ENCODE results near the gene RBP3.
"Not testable (repeated sequence)": the region's sequence is repeated elsewhere in the genome, so short reads cannot be mapped to it uniquely, and the experiment has no call there.

RBP3 gene

GRCh38 chr10:47376522-47377220 lies 28.5 kb downstream of the RBP3 start:
- no peak for FAIRE-seq

GRCh38 chr10:47378183-47378510 lies 30.0 kb downstream of the RBP3 start:
- no peak for FAIRE-seq

- FAIRE-seq, result no peak
These were observed 30.7 kb downstream of the RBP3 start for GRCh38 chr10:47378606-47379444.

GRCh38 chr10:47379445-47379785 lies 31.3 kb downstream of the RBP3 start:
- FAIRE-seq, result no peak

GRCh38 chr10:47379901-47380300 lies 31.7 kb downstream of the RBP3 start:
- FAIRE-seq, result no peak

- FAIRE-seq, result no peak
These were observed 32.4 kb downstream of the RBP3 start for GRCh38 chr10:47380341-47381102.

GRCh38 chr10:47381103-47381395 lies 32.9 kb downstream of the RBP3 start:
- no peak for FAIRE-seq

GRCh38 chr10:47381427-47382379 lies 33.5 kb downstream of the RBP3 start:
- no peak for FAIRE-seq

DNA sequence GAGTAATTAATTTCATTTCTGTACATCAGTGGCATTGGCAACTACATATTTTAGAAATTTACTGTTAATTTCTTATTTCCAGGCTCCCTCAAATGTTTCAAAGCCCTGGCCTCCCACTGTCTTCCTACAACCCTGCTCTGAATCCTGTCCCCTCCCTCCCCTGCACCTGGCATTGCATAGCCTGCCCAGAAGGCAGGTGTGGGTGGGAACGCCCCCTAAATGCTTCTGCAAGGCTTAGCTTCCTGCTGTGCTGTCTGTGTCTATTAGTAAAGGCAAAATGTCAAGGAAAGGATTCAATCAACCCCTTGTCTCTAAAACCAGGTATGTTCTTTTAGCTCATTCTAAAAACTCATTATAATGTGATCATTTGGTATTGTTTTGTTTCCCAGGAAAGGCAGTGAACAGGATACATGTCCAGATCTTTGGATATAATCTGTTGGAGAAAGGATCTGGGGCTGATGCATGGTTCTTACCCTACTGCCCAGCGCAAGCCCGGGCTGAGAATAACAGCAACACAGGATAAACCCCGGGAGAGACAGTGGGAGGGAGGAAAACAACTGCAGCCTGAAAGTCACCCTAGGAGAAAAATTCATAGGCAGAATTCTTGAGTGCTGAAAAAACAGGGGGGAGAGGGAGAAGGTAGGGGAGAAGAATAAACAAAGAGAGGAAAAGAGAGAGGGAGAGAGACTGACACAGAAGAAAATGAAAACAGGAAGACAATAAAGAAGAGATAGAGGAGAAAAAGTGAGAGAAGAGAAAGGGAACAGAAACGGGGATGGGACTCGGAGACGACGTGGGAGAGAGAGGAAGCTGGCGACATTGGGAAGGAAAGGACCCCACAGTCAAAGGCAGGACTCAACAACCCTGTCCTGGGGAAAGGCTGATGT lies 35.3 kb downstream of the RBP3 start:
- no peak for FAIRE-seq

DNA sequence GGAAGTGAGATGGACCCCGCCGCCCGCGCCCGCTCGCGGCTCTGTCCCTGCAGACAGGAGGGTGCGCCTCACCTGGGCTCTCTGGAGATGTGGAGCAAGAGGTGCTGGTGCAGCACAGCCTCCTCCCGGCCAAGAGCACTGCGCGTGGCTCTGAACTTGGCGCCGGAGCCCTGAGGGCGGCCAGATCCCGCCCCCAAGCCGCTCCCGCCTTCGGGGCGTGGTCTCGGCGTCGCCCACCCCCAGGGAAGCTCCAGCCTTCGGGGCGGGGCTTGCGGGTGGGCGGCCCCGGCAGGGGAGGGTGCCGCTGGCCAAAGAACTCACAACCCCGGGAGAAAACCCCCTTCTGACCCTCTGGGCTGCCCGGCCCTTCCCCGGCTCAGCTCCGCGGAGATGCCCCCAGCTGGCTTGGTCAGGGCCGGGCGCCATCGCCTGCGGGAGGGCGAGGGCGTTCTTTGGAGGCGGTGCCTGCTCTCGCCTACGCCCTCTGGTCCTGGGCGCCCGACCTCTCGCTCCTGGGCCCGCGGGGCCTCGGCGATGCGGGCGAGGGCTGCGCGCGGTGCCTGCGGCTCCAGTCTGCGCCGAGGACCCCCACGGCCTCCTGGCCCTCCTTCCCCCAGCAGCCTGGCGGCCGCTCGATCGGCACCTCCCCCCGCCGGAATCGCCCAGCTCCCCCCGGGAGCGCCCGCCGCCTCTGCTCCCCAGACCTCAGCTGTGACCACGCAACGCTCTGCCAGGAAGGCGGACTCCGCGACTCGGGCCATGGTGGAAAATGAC lies 36.2 kb downstream of the RBP3 start, which contains the start of gene ZNF488:
Gene ZNF488, minus strand, starts transcription at position 146 of the 774 bp plus-strand sequence. CDS start 15,464 bp downstream, outside the sequence.
- FAIRE-seq, result no peak

- FAIRE-seq, result not testable (repeated sequence)
These were observed 37.9 kb downstream of the RBP3 start for GRCh38 chr10:47386104-47386503.

- FAIRE-seq, result no peak
These were observed 40.7 kb downstream of the RBP3 start for GRCh38 chr10:47388879-47389278.

DNA sequence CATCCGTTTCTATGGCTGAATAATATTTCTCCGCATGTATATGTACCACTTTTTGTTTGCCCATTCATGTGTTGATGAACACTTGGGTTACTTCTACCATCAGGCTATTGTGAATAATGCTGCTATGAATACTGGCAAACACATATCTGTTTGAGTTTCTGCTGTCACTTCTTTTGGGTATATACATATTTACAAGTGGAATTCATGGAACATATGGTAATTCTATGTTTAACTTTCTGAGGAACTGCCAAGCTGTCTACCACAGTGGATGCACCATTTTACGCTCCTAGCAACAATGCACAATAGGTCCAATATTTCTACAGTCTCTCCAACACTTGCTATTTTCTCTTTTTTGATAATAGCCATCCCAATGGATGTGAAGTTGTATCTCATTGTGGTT lies 41.5 kb downstream of the RBP3 start:
- no peak for FAIRE-seq

DNA sequence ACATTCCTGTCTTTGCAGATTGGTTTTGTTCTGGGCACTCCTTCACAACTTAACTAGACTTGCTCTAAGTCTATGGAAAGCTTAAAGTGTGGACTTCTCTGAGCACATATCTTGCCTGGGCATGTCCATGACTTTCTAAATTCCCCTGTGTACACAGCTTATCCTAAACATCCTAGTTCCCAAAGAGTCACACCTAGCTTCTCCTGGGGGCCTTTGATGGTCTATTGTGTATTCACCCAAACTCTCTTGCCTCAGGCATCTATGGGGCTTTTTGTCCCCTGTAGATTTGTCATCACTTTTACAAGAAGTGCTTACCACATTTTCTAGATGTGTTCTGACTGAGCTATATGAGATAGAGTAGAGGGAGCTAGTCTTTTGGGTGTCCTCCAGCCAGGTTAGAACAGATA lies 48.2 kb downstream of the RBP3 start:
- no peak for FAIRE-seq

- no peak for FAIRE-seq
These were observed 49.1 kb downstream of the RBP3 start for GRCh38 chr10:47397256-47397655.

DNA sequence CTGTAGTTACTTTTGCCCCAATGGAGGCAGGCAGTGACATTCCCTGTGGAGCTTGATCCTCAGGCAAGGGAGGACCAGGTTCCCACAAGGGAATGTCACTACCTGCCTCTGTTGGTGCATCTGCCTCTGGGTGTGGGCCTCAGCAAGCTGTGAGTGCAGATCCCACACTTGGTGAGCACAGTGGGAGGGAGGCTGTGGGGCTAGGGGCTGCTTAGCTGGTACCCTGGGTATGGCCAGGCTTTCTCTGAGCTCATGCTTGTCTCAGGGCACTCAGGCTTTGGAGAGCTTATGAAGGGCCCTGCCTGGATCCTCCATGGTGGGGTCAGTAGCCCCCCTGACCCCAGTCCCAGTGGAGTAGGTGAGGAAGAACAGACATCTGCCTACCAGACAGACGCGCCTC lies 52.1 kb downstream of the RBP3 start:
- no peak for FAIRE-seq

DNA sequence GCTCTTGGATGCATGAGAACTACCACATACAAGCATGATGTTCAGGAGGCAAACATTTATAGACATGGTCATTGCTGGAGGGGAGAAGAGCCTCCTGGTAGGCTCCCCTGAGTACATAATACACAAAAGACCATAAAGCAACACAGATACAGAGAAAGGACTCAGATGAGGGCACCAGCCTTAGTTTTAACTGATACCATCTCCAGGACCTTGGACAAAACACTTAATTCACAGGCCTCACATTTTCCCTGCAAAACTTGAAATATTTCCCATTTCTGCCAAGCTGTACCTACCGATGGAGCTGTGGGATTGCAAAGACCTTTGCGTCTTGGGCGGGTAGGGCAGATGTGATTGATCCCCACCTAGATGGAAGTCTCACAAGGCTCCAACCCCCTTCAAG lies 52.6 kb downstream of the RBP3 start:
- FAIRE-seq, result no peak

- FAIRE-seq, result no peak
These were observed 53.0 kb downstream of the RBP3 start for GRCh38 chr10:47401210-47401609.

DNA sequence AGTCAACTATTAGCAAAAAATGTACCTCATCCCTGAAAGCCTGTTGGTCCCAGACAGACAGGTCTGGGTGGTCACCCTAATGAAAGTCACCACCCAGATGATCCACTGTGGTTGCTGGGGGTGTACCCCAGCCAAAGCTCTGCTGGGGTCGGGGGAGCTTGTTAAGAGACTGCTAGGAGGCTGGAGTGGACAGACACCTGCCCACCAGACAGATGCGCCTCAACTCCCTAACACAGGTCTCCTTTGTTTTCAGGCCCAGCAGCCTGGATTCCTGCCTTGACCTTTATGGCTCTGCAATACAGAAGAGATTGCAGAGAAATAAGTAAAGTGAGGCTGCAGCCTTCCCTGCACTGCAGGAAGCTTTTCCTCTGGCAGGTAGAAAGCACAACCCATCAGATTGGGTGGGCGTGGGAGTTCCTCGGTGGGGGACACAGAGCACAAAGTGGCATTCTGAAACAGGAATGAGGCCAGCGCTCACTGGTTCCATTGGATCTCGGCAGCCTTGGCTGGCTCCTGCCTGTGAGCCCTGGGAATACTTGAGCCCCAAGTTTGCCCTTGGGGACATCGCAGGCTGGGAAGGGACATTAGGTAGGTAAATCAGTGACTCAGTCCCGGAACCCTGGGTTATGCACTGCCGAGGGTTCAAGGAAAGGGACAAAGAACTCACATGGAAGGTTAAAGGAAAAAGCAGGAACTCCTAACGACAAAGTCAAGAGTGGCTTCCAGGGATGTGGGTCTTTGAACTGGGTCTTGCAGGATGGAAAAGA lies 53.9 kb downstream of the RBP3 start:
- FAIRE-seq, result no peak

Measured in G401.6 (cell line).